GM18505 (cell line): ENCODE data around the gene NR1D1.

ENCODE experiments used
- ATAC-seq: cut with Tn5 transposase; IDR thresholded peaks from one replicate; pipeline ENCODE4 v1.9.1; 2021; ENCODE audit not compliant: unreplicated experiment
- POLR2A ChIP-seq: IDR thresholded peaks from 4 replicates; pipeline ENCODE4 v1.6.1; 2011; ENCODE audit warnings: borderline replicate concordance; ENCODE audit not compliant: insufficient read depth, insufficient read length; ENCODE audit errors: extremely low read depth

NR1D1 gene

DNA sequence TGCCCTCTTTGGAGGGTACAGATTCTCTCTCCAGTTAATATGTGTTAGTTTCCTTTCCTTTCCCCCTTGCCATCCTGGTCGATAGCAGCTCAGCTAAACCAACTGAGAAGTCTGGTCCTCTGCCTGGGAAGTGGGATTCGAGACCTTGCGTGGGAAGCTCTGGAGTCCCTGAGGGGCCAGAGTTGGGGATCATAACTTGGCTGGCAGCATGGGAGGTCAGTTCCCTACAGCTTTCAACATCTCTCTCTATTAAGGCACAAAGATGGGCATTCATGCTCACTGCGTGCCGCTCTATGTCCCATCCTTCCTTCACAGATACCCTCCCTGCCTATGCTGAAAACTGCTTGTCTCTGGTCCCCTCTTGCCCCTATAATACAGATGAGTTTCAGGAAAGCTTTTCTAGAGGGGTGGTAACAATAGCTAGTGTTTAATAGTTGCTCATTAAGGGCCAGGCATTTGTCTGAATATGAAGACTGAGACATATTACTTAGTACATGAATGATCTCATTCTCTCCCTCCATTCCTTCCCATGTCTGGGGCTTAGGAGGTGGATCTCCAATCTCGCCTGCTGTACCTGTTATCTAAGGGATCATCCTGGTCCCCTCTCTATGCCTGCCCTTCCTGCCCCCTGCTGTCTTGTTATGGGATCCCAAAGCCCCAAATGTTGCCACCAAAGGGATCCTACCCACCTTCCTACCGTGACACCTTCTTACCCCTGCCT lies 26.8 kb downstream of the NR1D1 start:
- TF ChIP-seq POLR2A = no peak
- no peak for ATAC-seq

DNA sequence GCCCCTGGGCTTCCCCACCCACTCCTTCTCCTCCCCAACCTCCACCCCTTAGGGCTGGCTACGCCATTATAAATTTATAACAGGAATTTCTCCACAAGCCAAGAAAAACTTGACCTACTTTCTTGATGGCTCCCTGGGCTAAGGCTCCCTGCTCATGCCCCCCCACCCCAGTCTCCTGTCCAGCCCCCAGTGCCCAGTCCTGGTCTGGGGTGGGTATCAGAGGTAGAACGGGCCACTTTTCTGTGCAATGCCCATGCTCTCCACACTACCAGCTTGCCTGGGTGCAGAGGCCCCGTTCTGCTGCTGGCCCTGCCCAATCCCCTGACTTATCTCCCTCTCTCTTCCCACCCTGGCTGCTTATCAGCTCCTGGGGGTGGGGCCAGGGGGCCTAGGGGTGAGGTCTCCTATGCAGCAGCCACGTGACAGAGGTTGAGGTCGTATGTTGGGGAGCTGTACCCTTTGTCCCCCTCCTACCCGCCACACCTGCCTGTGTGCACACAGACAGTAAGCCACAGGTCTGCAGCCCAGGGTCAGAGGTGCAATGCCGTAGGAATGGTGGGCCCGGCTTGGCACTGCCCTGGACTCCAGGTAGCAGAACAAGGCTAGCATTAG lies 27.5 kb downstream of the NR1D1 start:
- no peak for ATAC-seq
- no peak for TF ChIP-seq POLR2A

DNA sequence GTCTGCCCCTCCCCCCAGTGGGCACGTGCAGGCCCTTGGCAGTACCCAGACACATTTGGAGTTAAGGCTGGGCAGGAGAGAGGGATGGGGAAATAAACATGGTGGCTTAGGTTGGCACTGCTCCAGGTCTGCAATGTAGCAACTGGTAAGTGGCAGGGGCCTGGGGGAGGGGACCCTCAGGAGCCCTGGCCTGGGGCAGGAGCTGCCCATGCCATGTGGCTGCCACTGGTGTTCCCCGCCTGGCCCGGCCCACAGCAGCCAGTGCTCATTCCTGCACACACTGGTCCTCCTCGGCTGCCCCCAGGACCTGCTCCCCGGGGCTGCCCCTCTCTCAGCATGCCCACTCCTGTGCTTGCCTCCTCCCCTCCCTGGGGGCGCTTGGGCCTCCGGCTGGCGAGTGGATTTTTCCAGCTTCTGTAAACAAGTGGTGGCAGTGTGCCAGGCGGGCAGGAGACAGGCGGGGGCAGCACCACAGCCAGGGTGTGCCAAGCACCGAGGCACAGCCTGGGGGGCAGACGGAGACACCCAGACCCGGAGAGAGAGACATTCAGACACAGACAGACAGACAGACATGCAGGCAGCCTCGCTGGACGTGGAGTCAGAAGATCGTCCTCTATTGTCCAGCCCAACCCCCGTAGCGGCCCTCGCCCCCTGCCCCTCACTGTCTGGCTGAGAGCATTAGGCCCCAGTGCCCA lies 28.2 kb downstream of the NR1D1 start:
- no peak for TF ChIP-seq POLR2A
- no peak for ATAC-seq

DNA sequence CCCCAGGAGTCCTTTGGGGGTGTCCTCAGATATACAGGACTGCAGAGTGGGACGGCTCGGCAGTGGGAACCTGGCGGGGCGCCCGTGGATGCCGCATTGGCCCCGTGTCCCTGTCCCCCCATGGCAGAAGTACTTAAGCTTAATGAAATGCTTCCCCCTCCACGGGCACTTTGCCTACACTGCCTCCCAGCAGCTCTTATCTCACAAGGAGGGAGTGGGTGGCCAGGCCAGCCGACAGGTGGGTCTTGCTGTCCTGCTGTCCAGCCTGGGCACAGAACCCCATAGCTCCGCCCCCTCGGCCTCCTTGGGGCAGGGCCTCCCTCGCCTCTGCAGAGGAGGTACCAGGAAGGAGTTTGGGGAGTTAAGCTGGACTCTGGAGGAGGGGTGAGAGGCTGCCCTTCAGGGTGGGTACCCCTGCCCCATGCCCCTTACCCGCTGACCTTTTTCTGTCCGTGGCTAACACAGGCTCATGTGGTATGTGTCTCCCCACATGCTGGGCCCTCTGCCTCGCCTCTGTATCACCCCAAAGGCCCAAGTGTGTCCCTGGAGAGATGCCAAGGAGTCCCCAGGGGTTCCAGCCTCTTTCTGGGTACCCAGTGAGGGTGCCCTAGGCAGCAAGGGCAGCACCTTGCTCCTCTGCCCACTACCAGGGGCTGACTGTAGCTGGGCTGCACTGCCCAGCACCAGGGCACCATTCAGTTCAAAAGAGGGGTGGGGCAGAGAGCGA lies 28.9 kb downstream of the NR1D1 start:
- TF ChIP-seq POLR2A = no peak
- no peak for ATAC-seq

DNA sequence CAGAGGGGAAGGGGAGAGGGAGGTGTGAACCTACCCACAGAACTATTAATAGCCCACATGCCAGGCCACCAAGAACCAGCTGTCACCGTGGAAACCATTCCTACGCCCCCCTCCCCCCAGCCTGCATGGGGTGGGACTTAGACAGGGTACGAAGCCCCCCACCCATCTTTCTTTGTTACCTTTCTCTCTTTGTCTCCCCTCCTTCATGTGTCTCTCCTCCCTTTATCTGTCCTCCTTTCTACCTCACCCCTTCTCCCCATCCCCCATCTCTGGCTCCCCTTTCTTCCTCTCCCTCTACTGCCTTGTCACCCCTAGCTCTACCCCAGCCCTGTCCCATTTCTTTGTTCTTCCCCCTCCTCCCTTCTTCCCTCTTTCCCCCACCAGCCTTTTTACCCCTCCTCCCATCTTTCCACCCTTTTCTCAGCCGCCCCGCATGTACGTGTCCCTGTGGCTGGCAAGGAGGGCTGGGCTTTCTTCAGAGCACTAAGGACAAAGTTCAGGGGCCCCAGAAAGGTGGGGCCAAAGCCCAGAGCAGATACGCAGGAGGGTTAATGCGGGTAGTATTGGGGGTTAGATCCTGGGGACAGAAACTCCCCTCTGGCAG lies 29.6 kb downstream of the NR1D1 start:
- TF ChIP-seq POLR2A = no peak
- ATAC-seq = no peak

DNA sequence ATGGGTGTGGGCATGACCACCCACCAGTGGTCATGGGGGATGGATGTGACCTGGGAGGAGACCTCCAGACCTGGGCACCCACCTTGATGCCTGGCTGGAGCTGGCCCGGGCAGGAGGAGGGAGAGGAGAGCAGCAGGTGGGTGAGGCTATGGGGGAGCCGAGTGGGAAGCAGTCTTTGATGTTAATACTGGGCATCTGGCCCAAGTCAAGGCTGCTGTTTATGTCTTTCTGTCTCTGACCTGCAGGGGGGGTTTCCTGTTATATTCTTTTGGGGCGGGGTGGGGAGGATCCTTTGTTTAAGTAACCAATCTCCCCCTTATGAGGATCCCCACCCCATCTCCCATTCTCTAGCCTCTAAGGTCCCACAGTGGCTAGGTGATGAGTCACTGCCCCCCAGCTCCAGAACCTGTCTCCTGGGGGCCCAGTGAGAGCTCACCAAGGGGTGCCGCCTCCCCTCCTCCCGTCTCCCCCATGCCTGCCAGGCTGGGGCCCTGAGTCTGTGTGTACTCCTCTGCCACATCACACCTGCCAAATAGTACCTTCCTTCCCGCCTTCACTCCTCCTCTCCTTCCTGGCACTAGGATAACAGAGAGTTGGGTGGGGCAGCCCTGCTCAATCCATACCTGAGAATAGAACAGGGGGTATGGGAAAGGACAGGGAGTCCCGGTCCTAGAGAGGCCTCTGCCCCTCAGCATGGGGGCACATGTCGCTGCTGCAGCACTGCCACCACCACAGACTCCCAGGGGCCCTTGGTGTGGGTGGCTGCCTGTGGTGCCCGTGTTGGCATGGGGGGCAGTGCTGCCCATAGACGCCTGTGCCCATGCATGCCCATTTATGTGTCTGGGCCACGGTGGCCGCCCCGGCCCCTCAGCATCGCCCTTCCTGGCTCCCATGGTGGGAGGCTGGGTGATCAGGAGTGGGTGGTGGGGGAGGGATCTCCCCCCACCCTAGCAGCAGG lies 30.4 kb downstream of the NR1D1 start:
- no peak for TF ChIP-seq POLR2A
- ATAC-seq = no peak

DNA sequence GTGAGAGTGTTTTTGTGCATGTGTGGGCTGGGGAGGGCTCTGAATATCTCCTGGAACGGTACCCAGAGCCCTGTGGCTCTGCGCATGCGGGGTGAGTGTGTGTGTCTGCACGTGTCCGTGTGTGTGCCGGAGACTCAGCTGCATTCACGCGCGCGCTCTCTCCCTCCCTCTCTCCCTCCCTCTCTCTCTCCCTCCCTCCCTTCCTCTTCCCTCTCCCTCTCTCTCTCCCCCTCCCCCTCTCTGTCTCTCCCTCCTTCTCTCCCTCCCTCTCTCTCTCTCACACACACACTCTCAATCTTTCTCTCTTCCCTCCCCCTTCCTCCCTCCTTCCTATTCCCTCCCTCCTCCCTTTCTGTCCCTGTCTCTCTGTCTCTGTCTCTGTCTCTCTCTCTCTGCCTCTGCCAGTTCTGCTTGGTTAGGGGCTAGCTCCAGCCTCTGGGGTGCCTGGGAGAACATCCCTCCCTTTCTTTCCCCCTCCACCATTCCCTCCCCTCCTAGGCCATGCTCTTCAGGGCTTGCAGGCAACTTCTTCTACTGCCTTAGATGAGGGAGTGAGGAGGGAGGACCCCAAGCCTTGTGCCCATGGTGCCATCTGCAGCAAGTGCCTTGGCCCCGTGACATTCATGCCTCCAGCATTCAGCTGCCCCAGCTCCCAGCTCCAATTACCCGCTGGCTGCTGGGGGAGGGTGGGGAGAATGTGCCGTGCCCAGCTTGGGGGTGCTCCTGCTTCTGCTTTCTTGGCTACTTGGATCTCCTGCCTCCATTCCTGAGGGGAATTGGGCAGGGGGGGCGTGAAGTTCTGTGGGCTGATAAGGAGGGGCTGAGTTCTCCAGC lies 31.3 kb downstream of the NR1D1 start:
- no peak for ATAC-seq
- TF ChIP-seq POLR2A = peak; percentile 25

DNA sequence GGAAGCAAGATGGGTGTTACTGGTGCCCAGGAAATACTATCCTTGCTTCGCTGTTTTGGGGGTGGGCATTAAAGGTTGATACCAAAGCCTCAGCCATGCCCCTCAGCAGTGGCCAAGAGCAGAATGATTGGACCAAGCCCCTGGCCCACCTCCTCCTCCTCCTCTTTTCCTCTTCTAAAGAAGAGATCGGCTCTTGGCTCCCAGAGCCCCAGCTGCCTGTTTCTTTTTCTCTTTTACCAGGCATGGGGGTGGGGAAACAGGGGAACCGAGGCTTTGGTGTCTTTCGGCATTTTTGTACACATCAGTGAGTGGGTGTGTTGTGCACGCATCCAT lies 31.8 kb downstream of the NR1D1 start:
- ATAC-seq = no peak
- no peak for TF ChIP-seq POLR2A

DNA sequence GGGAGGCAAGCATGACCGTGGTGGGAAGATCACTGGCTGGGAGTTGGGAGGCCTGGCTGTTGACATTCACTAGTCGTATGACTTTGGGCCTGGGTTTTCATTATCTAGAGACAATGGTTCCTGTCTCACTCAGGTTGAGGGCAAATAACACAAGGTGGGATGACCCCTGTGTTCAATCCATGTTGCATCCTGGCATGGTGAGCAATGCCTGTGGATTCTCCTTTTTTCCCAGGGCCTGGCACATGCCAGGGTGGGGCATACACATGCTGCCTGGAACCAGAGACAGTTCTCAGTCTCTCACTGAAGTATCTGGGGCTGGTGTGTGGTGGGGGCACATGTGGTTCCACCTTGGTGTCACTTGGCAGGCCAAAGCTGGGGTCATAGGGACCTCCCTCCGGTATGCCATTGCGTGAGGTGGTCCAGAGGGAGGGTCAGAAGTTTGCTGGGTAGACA lies 32.2 kb downstream of the NR1D1 start:
- no peak for ATAC-seq
- no peak for TF ChIP-seq POLR2A

DNA sequence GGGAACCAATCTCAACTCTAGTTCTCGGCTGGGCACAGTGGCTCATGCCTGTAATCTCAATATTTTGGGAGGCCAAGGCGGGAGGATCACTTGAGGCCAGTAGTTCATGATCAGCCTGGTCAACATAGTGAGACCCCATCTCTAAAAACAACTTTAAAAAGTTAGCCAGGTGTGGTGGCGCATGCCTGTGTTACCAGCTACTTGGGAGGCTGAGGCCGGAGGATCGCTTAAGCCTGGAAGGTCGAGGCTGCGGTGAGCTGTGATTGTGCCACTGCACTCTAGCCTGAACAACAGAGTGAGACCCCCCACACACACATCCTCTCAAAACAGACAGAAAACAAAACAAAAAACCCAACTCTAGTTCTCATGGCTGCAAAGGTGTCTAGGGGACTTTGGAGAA lies 32.7 kb downstream of the NR1D1 start:
- ATAC-seq = no peak
- no peak for TF ChIP-seq POLR2A

DNA sequence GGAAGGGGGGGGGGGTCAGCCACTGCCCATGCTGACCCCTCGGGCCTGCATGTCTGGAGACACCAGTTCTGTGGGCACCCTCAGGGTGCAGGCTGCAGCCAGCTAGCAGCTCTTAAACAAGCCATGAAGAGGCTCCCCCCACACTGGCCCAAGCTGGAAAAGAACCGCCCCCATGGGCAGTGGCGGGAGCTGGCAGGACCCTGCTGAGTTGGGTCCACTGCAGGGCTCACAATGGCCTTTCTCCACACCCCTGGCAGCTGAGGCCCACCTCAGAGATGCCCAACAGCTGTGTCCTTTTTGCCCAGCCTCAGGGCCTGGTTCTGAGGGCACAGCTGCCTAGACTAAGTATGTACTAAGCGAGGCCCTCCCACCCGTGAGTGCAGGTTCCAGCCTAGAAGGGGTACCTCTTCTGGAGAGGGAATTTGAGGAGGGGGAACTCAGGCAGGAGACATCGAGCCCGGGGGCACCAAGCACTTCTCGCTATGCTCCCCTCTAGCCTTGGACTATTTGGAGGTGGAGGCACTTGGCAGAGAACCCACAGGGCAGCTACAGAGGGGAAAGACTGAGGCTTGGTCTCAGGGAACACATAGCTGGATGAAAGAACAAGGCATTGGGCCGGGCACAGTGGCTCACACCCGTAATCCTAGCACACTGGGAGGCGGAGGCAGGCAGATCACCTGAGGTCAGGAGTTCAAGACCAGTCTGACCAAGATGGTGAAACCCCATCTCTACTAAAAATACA lies 34.4 kb downstream of the NR1D1 start:
- ATAC-seq = no peak

More for the DNA sequence above, 34.4 kb downstream of the NR1D1 start:
- TF ChIP-seq POLR2A = no peak
